Vagina (tissue), 2 donors: ENCODE measurements around the gene IL1RAPL2.

Source experiments
- POLR2A ChIP-seq, 2 donors: fragments of 450-650 bp; IDR thresholded peaks; one replicate each; pipeline ENCODE4 v1.6.1; 2017; ENCODE audit warnings: antibody characterized with exemption in 2 of 2, mild to moderate bottlenecking in 2 of 2, moderate library complexity in 2 of 2
- POLR2AphosphoS5 ChIP-seq, 2 donors: sonication (generic); formaldehyde crosslinking; IDR thresholded peaks; one replicate each; pipeline ENCODE4 v1.9.0; 2017; ENCODE audit warnings: antibody characterized with exemption in 2 of 2, mild to moderate bottlenecking in 2 of 2, low read depth in 1 of 2; ENCODE audit not compliant: insufficient read depth in 1 of 2
- TF ChIP-seq, protein P1 (sequence below), 3 experiments: fragments of 450-650 bp in 2 of 3; fragments of 200-600 bp in 1 of 3; sonication (generic) in 1 of 3; IDR thresholded peaks; one replicate each; pipeline ENCODE4 v1.5.1; 2017 to 2019; ENCODE audit warnings: antibody characterized with exemption in 3 of 3, mild to moderate bottlenecking in 2 of 3, moderate library complexity in 2 of 3

GRCh38 chrX:105765691-105766090 is 1199.7 kb downstream of the IL1RAPL2 start:
- TF ChIP-seq, protein P1, sequence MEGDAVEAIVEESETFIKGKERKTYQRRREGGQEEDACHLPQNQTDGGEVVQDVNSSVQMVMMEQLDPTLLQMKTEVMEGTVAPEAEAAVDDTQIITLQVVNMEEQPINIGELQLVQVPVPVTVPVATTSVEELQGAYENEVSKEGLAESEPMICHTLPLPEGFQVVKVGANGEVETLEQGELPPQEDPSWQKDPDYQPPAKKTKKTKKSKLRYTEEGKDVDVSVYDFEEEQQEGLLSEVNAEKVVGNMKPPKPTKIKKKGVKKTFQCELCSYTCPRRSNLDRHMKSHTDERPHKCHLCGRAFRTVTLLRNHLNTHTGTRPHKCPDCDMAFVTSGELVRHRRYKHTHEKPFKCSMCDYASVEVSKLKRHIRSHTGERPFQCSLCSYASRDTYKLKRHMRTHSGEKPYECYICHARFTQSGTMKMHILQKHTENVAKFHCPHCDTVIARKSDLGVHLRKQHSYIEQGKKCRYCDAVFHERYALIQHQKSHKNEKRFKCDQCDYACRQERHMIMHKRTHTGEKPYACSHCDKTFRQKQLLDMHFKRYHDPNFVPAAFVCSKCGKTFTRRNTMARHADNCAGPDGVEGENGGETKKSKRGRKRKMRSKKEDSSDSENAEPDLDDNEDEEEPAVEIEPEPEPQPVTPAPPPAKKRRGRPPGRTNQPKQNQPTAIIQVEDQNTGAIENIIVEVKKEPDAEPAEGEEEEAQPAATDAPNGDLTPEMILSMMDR (IDR thresholded peaks at IDR 0.05): no peak
- TF ChIP-seq POLR2AphosphoS5 (IDR thresholded peaks at IDR 0.05; ENCODE audit: insufficient read depth in 1 of 2, low read depth in 1 of 2) (no peak), POLR2A (IDR thresholded peaks at IDR 0.05) (no peak)
